ENCODE results near the gene NFIB.

The NFIB gene

GRCh38 chr9:14245901-14246525 lies 67.9 kb downstream of the NFIB start:
- no peak for DNase-seq (ENCODE audit: low spot score)

GRCh38 chr9:14243514-14244042 lies 70.4 kb downstream of the NFIB start:
- no peak for DNase-seq (ENCODE audit: low spot score)

- DNase-seq (ENCODE audit: low spot score) = no peak
Observed at GRCh38 chr9:14242150-14242805, 71.7 kb downstream of the NFIB start.

- DNase-seq (ENCODE audit: low spot score) = no peak
Observed at GRCh38 chr9:14240537-14240936, 73.4 kb downstream of the NFIB start.

GRCh38 chr9:14238518-14238917 lies 75.4 kb downstream of the NFIB start:
- DNase-seq (ENCODE audit: low spot score) = no peak

GRCh38 chr9:14238079-14238478 lies 75.9 kb downstream of the NFIB start:
- no peak for DNase-seq (ENCODE audit: low spot score)

GRCh38 chr9:14236591-14236990 lies 77.3 kb downstream of the NFIB start:
- DNase-seq (ENCODE audit: low spot score) = no peak

- no peak for DNase-seq (ENCODE audit: low spot score)
Observed at GRCh38 chr9:14232111-14232510, 81.8 kb downstream of the NFIB start.

- no peak for DNase-seq (ENCODE audit: low spot score)
Observed at GRCh38 chr9:14231196-14231990, 82.5 kb downstream of the NFIB start.

- no peak for DNase-seq (ENCODE audit: low spot score)
Observed at GRCh38 chr9:14228602-14229001, 85.3 kb downstream of the NFIB start.

- no peak for DNase-seq (ENCODE audit: low spot score)
Observed at GRCh38 chr9:14226855-14227532, 86.9 kb downstream of the NFIB start.

GRCh38 chr9:14223081-14223480 lies 90.9 kb downstream of the NFIB start:
- DNase-seq (ENCODE audit: low spot score) = no peak

GRCh38 chr9:14222149-14222835 lies 91.6 kb downstream of the NFIB start:
- no peak for DNase-seq (ENCODE audit: low spot score)

- DNase-seq (ENCODE audit: low spot score) = no peak
Observed at GRCh38 chr9:14221558-14221957, 92.4 kb downstream of the NFIB start.

- DNase-seq (ENCODE audit: low spot score) = no peak
Observed at GRCh38 chr9:14221119-14221518, 92.8 kb downstream of the NFIB start.

- DNase-seq (ENCODE audit: low spot score) = no peak
Observed at GRCh38 chr9:14220256-14220655, 93.7 kb downstream of the NFIB start.

- no peak for DNase-seq (ENCODE audit: low spot score)
Observed at GRCh38 chr9:14219850-14220249, 94.1 kb downstream of the NFIB start.

GRCh38 chr9:14218253-14218652 lies 95.7 kb downstream of the NFIB start:
- no peak for DNase-seq (ENCODE audit: low spot score)

- no peak for DNase-seq (ENCODE audit: low spot score)
Observed at GRCh38 chr9:14216612-14217194, 97.2 kb downstream of the NFIB start.

- no peak for DNase-seq (ENCODE audit: low spot score)
Observed at GRCh38 chr9:14215614-14216013, 98.3 kb downstream of the NFIB start.

GRCh38 chr9:14214693-14215092 lies 99.2 kb downstream of the NFIB start:
- no peak for DNase-seq (ENCODE audit: low spot score)

All from CD4-positive, alpha-beta T cell treated with Interleukin-2 at 100 ng/mL for 4 hours (primary cell).